Esophagus muscularis mucosa (tissue), 4 donors: Measurements from ENCODE around the gene KCTD14. TPM values are rescaled to one million over a fixed set of nuclear protein-coding genes. Genes with fewer than 3 reads are reported as not detected.

Experiments used
- DNase-seq: peaks from one replicate; pipeline ENCODE4 v3.0.0-alpha.2; 2017; ENCODE audit errors: extremely low spot score
- H3K27ac ChIP-seq, 4 donors: fragments of 200-600 bp; sonication (generic); replicated peaks in 1 of 4; 1 replicate in 3 of 4; 2 replicates in 1 of 4; pipeline ENCODE4 v1.5.1; 2016 to 2019; ENCODE audit warnings: mild to moderate bottlenecking in 1 of 4
- H3K27me3 ChIP-seq, 4 donors: fragments of 200-600 bp; sonication (generic); one replicate each; pipeline versions ENCODE4 v1.5.1 to v1.6.0; 2016 to 2019
- H3K36me3 ChIP-seq, 4 donors: fragments of 200-600 bp; sonication (generic); one replicate each; pipeline ENCODE4 v1.5.1; 2016 to 2019
- H3K4me1 ChIP-seq, 4 donors: fragments of 200-600 bp; sonication (generic); one replicate each; pipeline ENCODE4 v1.5.1; 2016 to 2019
- H3K4me3 ChIP-seq, 4 donors: fragments of 200-600 bp; sonication (generic); 1 replicate in 2 of 4; 2 replicates in 2 of 4; pipeline ENCODE4 v1.5.1; 2016 to 2019; ENCODE audit warnings: mild to moderate bottlenecking in 4 of 4, moderate library complexity in 1 of 4
- H3K9me3 ChIP-seq, 4 donors: fragments of 200-600 bp; sonication (generic); 1 replicate in 3 of 4; 2 replicates in 1 of 4; pipeline ENCODE4 v1.5.1; 2016 to 2019
- CTCF ChIP-seq, 3 experiments: fragments of 200-600 bp in 2 of 3; fragments of 450-650 bp in 1 of 3; sonication (generic) in 2 of 3; IDR thresholded peaks; one replicate each; pipeline ENCODE4 v1.5.1; 2017 to 2019; ENCODE audit warnings: antibody characterized with exemption in 3 of 3, mild to moderate bottlenecking in 2 of 3, moderate library complexity in 1 of 3
- EP300 ChIP-seq: sonication (generic); formaldehyde crosslinking; IDR thresholded peaks from one replicate; pipeline ENCODE4 v1.6.1; 2017; ENCODE audit warnings: antibody characterized with exemption
- POLR2A ChIP-seq: fragments of 450-650 bp; IDR thresholded peaks from one replicate; pipeline ENCODE4 v1.6.1; 2017; ENCODE audit warnings: antibody characterized with exemption, moderate library complexity, mild to moderate bottlenecking, low read depth
- POLR2AphosphoS5 ChIP-seq, 2 donors: sonication (generic); formaldehyde crosslinking; IDR thresholded peaks; one replicate each; pipeline ENCODE4 v1.6.1; 2017; ENCODE audit warnings: antibody characterized with exemption in 2 of 2
- WGBS: methylation state at CpG from one replicate; pipeline ENCODE4 v1.1.5; 2018; 5-methylcytosine and 5-hydroxymethylcytosine counted together
- intact Hi-C: fragments of 100-400 bp; cut with DNase I; formaldehyde crosslinking; loops from one replicate; pipeline ENCODE4 v1.15.1; 2023
- total RNA-seq, 4 donors: library from RNA; depleted of rRNA; stranded (reverse); fragments of >200 nt; gene quantifications; one replicate each; pipeline versions ENCODE4 v1.1.0 to v1.2.1, GENCODE V29; 2016

The KCTD14 gene, protein sequence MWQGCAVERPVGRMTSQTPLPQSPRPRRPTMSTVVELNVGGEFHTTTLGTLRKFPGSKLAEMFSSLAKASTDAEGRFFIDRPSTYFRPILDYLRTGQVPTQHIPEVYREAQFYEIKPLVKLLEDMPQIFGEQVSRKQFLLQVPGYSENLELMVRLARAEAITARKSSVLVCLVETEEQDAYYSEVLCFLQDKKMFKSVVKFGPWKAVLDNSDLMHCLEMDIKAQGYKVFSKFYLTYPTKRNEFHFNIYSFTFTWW
- total RNA-seq: 1 to 10 TPM in 3 of 4 donors, under 1 TPM in 1; 0.83 to 2.6 (median 1.3) TPM

- 18% methylated on average over 33 of the region's 37 CpGs for WGBS
- Histone ChIP-seq H3K27me3 (peaks cover 0 to 12% (median 0%) of the 10 kb centered on the region in 4 donors), H3K9me3 (no peaks in the 10 kb centered on the region), H3K27ac (peak within 1 kb of the TSS in 3 of 4 donors; percentile 31 to 48 (median 45)), H3K36me3 (no peaks in the 10 kb centered on the region), H3K4me1 (peaks cover 0 to 15% (median 12%) of the 10 kb centered on the region in 4 donors), H3K4me3 (peak within 1 kb of the TSS; percentile 53 to 63 (median 56))
- intact Hi-C loops: no loop called here
- DNase-seq: no peak
- TF ChIP-seq EP300 (no peak), POLR2AphosphoS5 (IDR thresholded peaks at IDR 0.05) (peak in 1 of 2 donors; percentile 7), CTCF (IDR thresholded peaks at IDR 0.05) (no peak), POLR2A (no peak)
Measured at GRCh38 chr11:78022397-78023396, at the start of gene KCTD14. Gene KCTD14 (minus strand): TSS chr11:78023276. CDS start chr11:78023249, 27 bp downstream.

DNA sequence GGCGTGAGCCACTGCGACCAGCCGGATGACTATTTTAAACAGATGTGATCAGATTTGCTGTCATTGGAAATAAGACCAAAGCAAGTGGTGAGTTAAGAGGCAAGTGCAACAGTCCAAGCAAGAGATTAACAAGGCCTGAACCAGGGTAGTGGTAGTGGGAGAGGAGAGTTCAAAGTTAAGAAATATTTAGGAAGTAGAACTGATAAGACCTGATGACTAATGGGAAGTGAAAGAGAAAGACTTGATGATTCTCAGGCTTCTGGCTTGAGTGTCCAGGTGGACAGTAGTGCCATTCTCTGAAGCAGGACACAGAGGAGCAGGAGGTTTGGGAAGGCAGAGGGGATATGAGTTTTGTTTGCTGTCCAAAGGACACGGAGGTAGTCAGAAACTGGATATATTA is 49.4 kb upstream of the KCTD14 start:
- Histone ChIP-seq H3K36me3 (peaks cover 5 to 50% (median 38%) of the 10 kb centered on the region in 4 donors), H3K4me1 (peaks cover 20 to 45% (median 34%) of the 10 kb centered on the region in 4 donors), H3K27me3 (no peaks in the 10 kb centered on the region), H3K27ac (no peak overlapping the region), H3K9me3 (no peaks in the 10 kb centered on the region), H3K4me3 (no peak overlapping the region)
- TF ChIP-seq EP300 (no peak), POLR2AphosphoS5 (IDR thresholded peaks at IDR 0.05) (no peak), CTCF (IDR thresholded peaks at IDR 0.05) (no peak), POLR2A (no peak)
- intact Hi-C loops: no loop called here
- WGBS: 93% methylated on average over 4 of the region's 4 CpGs
- DNase-seq: no peak

- no peaks in the 10 kb centered on the region for H3K27me3 ChIP-seq
- no peak overlapping the region for H3K4me3 ChIP-seq
- H3K36me3 ChIP-seq: peaks cover 5 to 54% (median 41%) of the 10 kb centered on the region in 4 donors
- no peak for DNase-seq
- peaks cover 13 to 38% (median 26%) of the 10 kb centered on the region in 4 donors for H3K4me1 ChIP-seq
- no peaks in the 10 kb centered on the region for H3K9me3 ChIP-seq
- H3K27ac ChIP-seq: no peak overlapping the region
- 75% methylated on average over 3 of the region's 3 CpGs for WGBS
- TF ChIP-seq POLR2A (no peak), POLR2AphosphoS5 (IDR thresholded peaks at IDR 0.05) (no peak), CTCF (IDR thresholded peaks at IDR 0.05) (no peak), EP300 (no peak)
- intact Hi-C loops: no loop called here
Measured at GRCh38 chr11:78071717-78072116, 48.6 kb upstream of the KCTD14 start.

- Histone ChIP-seq H3K27me3 (no peaks in the 10 kb centered on the region), H3K27ac (no peak overlapping the region), H3K4me1 (peaks cover 4 to 28% (median 17%) of the 10 kb centered on the region in 4 donors), H3K4me3 (no peak overlapping the region), H3K36me3 (peaks cover 5 to 54% (median 41%) of the 10 kb centered on the region in 4 donors), H3K9me3 (no peaks in the 10 kb centered on the region)
- intact Hi-C loops: no loop called here
- TF ChIP-seq POLR2A: no peak
- no peak for TF ChIP-seq POLR2AphosphoS5 (IDR thresholded peaks at IDR 0.05)
- TF ChIP-seq EP300: no peak
- no peak for TF ChIP-seq CTCF (IDR thresholded peaks at IDR 0.05)
- WGBS: 69% methylated on average over 2 of the region's 2 CpGs
- no peak for DNase-seq
Measured at GRCh38 chr11:78070621-78071020, 47.5 kb upstream of the KCTD14 start.
